Immature natural killer cell (primary cell): ENCODE measurements around the gene DBN1. TPM values are rescaled to one million over a fixed set of nuclear protein-coding genes. Genes with fewer than 3 reads are reported as not detected.

Experiments used
- DNase-seq, 3 donors: peaks; one replicate each; pipeline ENCODE4 v3.0.0; 2022; ENCODE audit warnings: mixed read lengths in 1 of 3
- H3K27ac Mint-ChIP-seq, 6 donors: one replicate each; pipeline ENCODE4 v1.8.0; 2020; ENCODE audit warnings: mixed read lengths in 6 of 6, mild to moderate bottlenecking in 5 of 6, inconsistent platforms in 4 of 6, moderate library complexity in 3 of 6
- H3K27me3 Mint-ChIP-seq, 3 donors: one replicate each; pipeline ENCODE4 v1.8.0; 2020 to 2021; ENCODE audit warnings: low read depth in 3 of 3, mild to moderate bottlenecking in 3 of 3, mixed read lengths in 3 of 3, moderate library complexity in 3 of 3, inconsistent platforms in 1 of 3
- H3K36me3 Mint-ChIP-seq, 3 donors: one replicate each; pipeline ENCODE4 v1.8.0; 2020; ENCODE audit warnings: mixed read lengths in 3 of 3, inconsistent platforms in 2 of 3, mild to moderate bottlenecking in 2 of 3
- H3K4me1 Mint-ChIP-seq, 2 donors: one replicate each; pipeline ENCODE4 v1.8.0; 2020; ENCODE audit warnings: inconsistent platforms in 2 of 2, mild to moderate bottlenecking in 2 of 2, mixed read lengths in 2 of 2, moderate library complexity in 1 of 2
- H3K4me3 Mint-ChIP-seq, 5 donors: one replicate each; pipeline ENCODE4 v1.8.0; 2020; ENCODE audit warnings: mild to moderate bottlenecking in 5 of 5, mixed read lengths in 5 of 5, inconsistent platforms in 3 of 5, moderate library complexity in 3 of 5
- H3K9me3 Mint-ChIP-seq, 6 donors: one replicate each; pipeline ENCODE4 v1.8.0; 2020; ENCODE audit warnings: mild to moderate bottlenecking in 6 of 6, mixed read lengths in 6 of 6, inconsistent platforms in 4 of 6, moderate library complexity in 3 of 6
- polyA plus RNA-seq, 3 donors: library from polyadenylated mRNA; unstranded; fragments of 300-500 nt; fragmentation: Illumina TruSeq; gene quantifications; one replicate each; pipeline ENCODE4 v1.2.3, GENCODE V29; 2021

The DBN1 gene
- 1 to 10 TPM in 2 of 3 donors, under 1 TPM in 1; 0.93 to 4.2 (median 2.8) TPM for polyA plus RNA-seq

GRCh38 chr5:177473443-177474001 lies at the start of gene DBN1:
TSS of gene DBN1 (minus strand) at chr5:177473634. CDS start at chr5:177473521, 113 bp downstream.
- no peaks in the 10 kb centered on the region for H3K9me3 Mint-ChIP-seq
- H3K4me3 Mint-ChIP-seq = peak within 1 kb of the TSS; percentile 68 to 81 (median 76)
- H3K36me3 Mint-ChIP-seq = no peaks in the 10 kb centered on the region
- H3K4me1 Mint-ChIP-seq = peaks cover 15 to 37% of the 10 kb centered on the region in 2 donors
- H3K27ac Mint-ChIP-seq = peak within 1 kb of the TSS in 3 of 6 donors; percentile 62 to 71 (median 62)
- no peak for DNase-seq
- peaks cover 2 to 6% (median 5%) of the 10 kb centered on the region in 3 donors for H3K27me3 Mint-ChIP-seq

- peaks cover 34 to 45% of the 10 kb centered on the region in 2 donors for H3K4me1 Mint-ChIP-seq
Measured at GRCh38 chr5:177520916-177521513, 47.6 kb upstream of the DBN1 start.

GRCh38 chr5:177520271-177520670 lies 46.8 kb upstream of the DBN1 start:
- Mint-ChIP-seq H3K4me1 (peaks cover 40 to 53% of the 10 kb centered on the region in 2 donors), H3K27me3 (peaks cover 0 to 8% (median 3%) of the 10 kb centered on the region in 3 donors)

More at GRCh38 chr5:177520916-177521513, 47.6 kb upstream of the DBN1 start:
- H3K36me3 Mint-ChIP-seq = peaks cover 0 to 5% (median 0%) of the 10 kb centered on the region in 3 donors
- DNase-seq = no peak
- H3K27me3 Mint-ChIP-seq = peaks cover 0 to 8% (median 3%) of the 10 kb centered on the region in 3 donors
- H3K4me3 Mint-ChIP-seq = peak overlapping the region in 1 of 5 donors; percentile 55
- H3K9me3 Mint-ChIP-seq = no peaks in the 10 kb centered on the region
- H3K27ac Mint-ChIP-seq = peak overlapping the region in 3 of 6 donors; percentile 14 to 83 (median 59)

GRCh38 chr5:177519463-177520235 lies 46.2 kb upstream of the DBN1 start:
- peaks cover 0 to 8% (median 3%) of the 10 kb centered on the region in 3 donors for H3K27me3 Mint-ChIP-seq
- peak overlapping the region in 4 of 6 donors; percentile 40 to 67 (median 58) for H3K27ac Mint-ChIP-seq
- peaks cover 0 to 5% (median 3%) of the 10 kb centered on the region in 3 donors for H3K36me3 Mint-ChIP-seq
- peaks cover 42 to 57% of the 10 kb centered on the region in 2 donors for H3K4me1 Mint-ChIP-seq
- peak overlapping the region in 1 of 5 donors; percentile 6 for H3K4me3 Mint-ChIP-seq
- no peaks in the 10 kb centered on the region for H3K9me3 Mint-ChIP-seq
- DNase-seq = no peak

More at GRCh38 chr5:177520271-177520670, 46.8 kb upstream of the DBN1 start:
- no peak for DNase-seq
- peak overlapping the region in 5 of 6 donors; percentile 35 to 83 (median 59) for H3K27ac Mint-ChIP-seq
- peaks cover 0 to 5% (median 3%) of the 10 kb centered on the region in 3 donors for H3K36me3 Mint-ChIP-seq
- H3K4me3 Mint-ChIP-seq = peak overlapping the region in 1 of 5 donors; percentile 14
- no peaks in the 10 kb centered on the region for H3K9me3 Mint-ChIP-seq

- peak; percentile 94 to 96 (median 95) for DNase-seq
- Mint-ChIP-seq H3K27ac (peak within 1 kb of the TSS; percentile 86 to 96 (median 93)), H3K36me3 (peaks cover 0 to 11% (median 8%) of the 10 kb centered on the region in 3 donors), H3K9me3 (no peaks in the 10 kb centered on the region), H3K27me3 (peaks cover 1 to 8% (median 3%) of the 10 kb centered on the region in 3 donors), H3K4me3 (peak within 1 kb of the TSS; percentile 95 to 99 (median 99)), H3K4me1 (peaks cover 44 to 61% of the 10 kb centered on the region in 2 donors)
Measured at GRCh38 chr5:177516601-177517568, 43.5 kb upstream of the DBN1 start, which contains the start of gene DDX41. TSS of gene DDX41 (minus strand) at chr5:177516961. CDS start at chr5:177516945, 16 bp downstream.

- Mint-ChIP-seq H3K4me3 (peak overlapping the region; percentile 95 to 99 (median 99)), H3K27me3 (peaks cover 3 to 9% (median 3%) of the 10 kb centered on the region in 3 donors), H3K9me3 (no peaks in the 10 kb centered on the region), H3K4me1 (peaks cover 31 to 48% of the 10 kb centered on the region in 2 donors), H3K36me3 (peaks cover 8 to 22% (median 9%) of the 10 kb centered on the region in 3 donors), H3K27ac (peak overlapping the region in 4 of 6 donors; percentile 5 to 94 (median 33))
- no peak for DNase-seq
Measured at GRCh38 chr5:177515580-177515979, 42.1 kb upstream of the DBN1 start.

GRCh38 chr5:177514541-177514940 lies 41.1 kb upstream of the DBN1 start:
- Mint-ChIP-seq H3K9me3 (no peaks in the 10 kb centered on the region), H3K27me3 (peaks cover 3 to 12% (median 3%) of the 10 kb centered on the region in 3 donors), H3K4me3 (peak overlapping the region in 1 of 5 donors; percentile 99), H3K4me1 (peaks cover 29 to 41% of the 10 kb centered on the region in 2 donors), H3K36me3 (peaks cover 8 to 22% (median 9%) of the 10 kb centered on the region in 3 donors), H3K27ac (no peak overlapping the region)
- no peak for DNase-seq

GRCh38 chr5:177513500-177513899 lies 40.1 kb upstream of the DBN1 start:
- DNase-seq = no peak
- Mint-ChIP-seq H3K9me3 (no peaks in the 10 kb centered on the region), H3K27ac (no peak overlapping the region), H3K4me3 (no peak overlapping the region), H3K36me3 (peaks cover 8 to 22% (median 9%) of the 10 kb centered on the region in 3 donors), H3K27me3 (peaks cover 3 to 12% (median 3%) of the 10 kb centered on the region in 3 donors), H3K4me1 (peaks cover 27 to 33% of the 10 kb centered on the region in 2 donors)

- no peak overlapping the region for H3K27ac Mint-ChIP-seq
- H3K27me3 Mint-ChIP-seq = peaks cover 3 to 12% (median 3%) of the 10 kb centered on the region in 3 donors
- no peak for DNase-seq
- peaks cover 8 to 22% (median 9%) of the 10 kb centered on the region in 3 donors for H3K36me3 Mint-ChIP-seq
- H3K4me1 Mint-ChIP-seq = peaks cover 27 to 33% of the 10 kb centered on the region in 2 donors
- no peaks in the 10 kb centered on the region for H3K9me3 Mint-ChIP-seq
- no peak overlapping the region for H3K4me3 Mint-ChIP-seq
Measured at GRCh38 chr5:177512736-177513380, 39.4 kb upstream of the DBN1 start.

GRCh38 chr5:177511796-177512675 lies 38.6 kb upstream of the DBN1 start:
- Mint-ChIP-seq H3K4me3 (no peak overlapping the region), H3K27ac (no peak overlapping the region), H3K27me3 (peaks cover 0 to 11% (median 3%) of the 10 kb centered on the region in 3 donors), H3K9me3 (no peaks in the 10 kb centered on the region), H3K4me1 (peaks cover 22 to 26% of the 10 kb centered on the region in 2 donors), H3K36me3 (peaks cover 8 to 22% (median 9%) of the 10 kb centered on the region in 3 donors)
- DNase-seq = no peak

GRCh38 chr5:177511181-177511580 lies 37.7 kb upstream of the DBN1 start:
- Mint-ChIP-seq H3K36me3 (peaks cover 4 to 22% (median 9%) of the 10 kb centered on the region in 3 donors), H3K27me3 (peaks cover 0 to 6% (median 3%) of the 10 kb centered on the region in 3 donors), H3K9me3 (no peaks in the 10 kb centered on the region), H3K27ac (no peak overlapping the region), H3K4me1 (peaks cover 15 to 18% of the 10 kb centered on the region in 2 donors), H3K4me3 (no peak overlapping the region)
- DNase-seq = no peak
